Measurements from ENCODE around the gene SPOCD1.

DNA sequence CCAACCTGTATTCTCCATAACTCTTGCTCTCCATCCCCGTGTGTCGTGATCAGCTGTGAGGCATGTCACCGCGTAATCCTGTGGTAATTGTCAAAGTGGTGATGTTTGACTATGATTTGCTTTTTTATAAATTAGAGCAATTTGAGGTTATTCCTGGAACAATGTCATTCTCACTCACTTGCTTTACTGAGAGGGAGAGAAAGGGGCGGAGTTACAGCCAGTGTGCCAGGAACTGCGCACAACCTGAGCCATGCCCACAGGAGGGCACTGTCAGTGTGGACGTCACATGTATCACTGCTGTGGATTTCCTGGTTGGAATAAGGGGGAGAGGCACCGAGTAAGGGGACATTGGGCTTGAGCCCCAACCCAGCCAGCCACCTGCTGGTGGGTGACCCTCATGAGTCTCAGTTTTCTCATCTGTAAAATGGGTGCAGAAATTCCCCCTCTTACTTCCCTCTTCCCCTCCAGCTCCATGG, 58.6 kb downstream of the SPOCD1 start:
- TF ChIP-seq POLR2AphosphoS5 (IDR thresholded peaks at IDR 0.05; ENCODE audit: low read depth, low read length) (no peak), POLR2A (IDR thresholded peaks at IDR 0.05; ENCODE audit: low read depth, low read length) (no peak)
